T1000 (cell line): ENCODE measurements around the gene GDF9.

Experiments
- DNase-seq: peaks from one replicate; lab custom pipeline; 2025; ENCODE audit warnings: mixed read lengths; lab: John Stamatoyannopoulos, UW

GDF9 gene

GRCh38 chr5:132866342-132867045 is at the start of gene GDF9, which contains the start of gene UQCRQ:
GDF9 (minus strand) TSS chr5:132866469; CDS start chr5:132864533, 1,936 bp downstream.
UQCRQ (plus strand) TSS chr5:132866642; CDS start chr5:132866882, 240 bp downstream.
- peak; percentile 94 for DNase-seq

- no peak for DNase-seq
Observed at GRCh38 chr5:132915681-132916080, 49.4 kb upstream of the GDF9 start.

- DNase-seq: no peak
Observed at GRCh38 chr5:132909702-132910101, 43.4 kb upstream of the GDF9 start.

GRCh38 chr5:132907161-132907560 is 40.9 kb upstream of the GDF9 start:
- no peak for DNase-seq

GRCh38 chr5:132905938-132906337 is 39.7 kb upstream of the GDF9 start:
- DNase-seq: no peak

- DNase-seq: no peak
Observed at GRCh38 chr5:132901730-132902129, 35.5 kb upstream of the GDF9 start.

GRCh38 chr5:132901036-132901435 is 34.8 kb upstream of the GDF9 start:
- DNase-seq: no peak

- no peak for DNase-seq
Observed at GRCh38 chr5:132898094-132898493, 31.8 kb upstream of the GDF9 start.

GRCh38 chr5:132896685-132897084 is 30.4 kb upstream of the GDF9 start:
- no peak for DNase-seq

GRCh38 chr5:132895719-132896305 is 29.5 kb upstream of the GDF9 start:
- no peak for DNase-seq

GRCh38 chr5:132890817-132891216 is 24.5 kb upstream of the GDF9 start:
- no peak for DNase-seq

- no peak for DNase-seq
Observed at GRCh38 chr5:132889501-132889900, 23.2 kb upstream of the GDF9 start.

GRCh38 chr5:132887283-132887682 is 21.0 kb upstream of the GDF9 start:
- no peak for DNase-seq

- DNase-seq: no peak
Observed at GRCh38 chr5:132886064-132886823, 20.0 kb upstream of the GDF9 start.

GRCh38 chr5:132884548-132884947 is 18.3 kb upstream of the GDF9 start:
- DNase-seq: no peak

GRCh38 chr5:132883261-132883834 is 17.1 kb upstream of the GDF9 start:
- DNase-seq: no peak

GRCh38 chr5:132877938-132878337 is 11.7 kb upstream of the GDF9 start:
- no peak for DNase-seq

GRCh38 chr5:132877466-132877865 is 11.2 kb upstream of the GDF9 start:
- no peak for DNase-seq

- no peak for DNase-seq
Observed at GRCh38 chr5:132876020-132876759, 9.9 kb upstream of the GDF9 start.

- DNase-seq: no peak
Observed at GRCh38 chr5:132873930-132874271, 7.6 kb upstream of the GDF9 start.

GRCh38 chr5:132873119-132873929 is 7.1 kb upstream of the GDF9 start, which contains the start of gene LEAP2:
LEAP2 (plus strand) TSS chr5:132873668; CDS start chr5:132873695, 27 bp downstream.
- DNase-seq: no peak
